Stimulated activated naive CD8-positive, alpha-beta T cell treated with anti-CD3 and anti-CD28 coated beads, Interleukin-15, amount 100 ng/mL, for 72 hours (primary cell): Measurements from ENCODE around the gene WDR64.
"Not testable (repeated sequence)": the region's sequence is repeated elsewhere in the genome, so short reads cannot be mapped to it uniquely, and the experiment has no call there.

Source experiments
- ATAC-seq: fragments of 150-1000 bp; cut with Tn5 transposase; 2 replicates; pipeline ENCODE4 v1.10.0; 2021; ENCODE audit warnings: mild to moderate bottlenecking, moderate library complexity
- DNase-seq, 2 donors: peaks; one replicate each; pipeline ENCODE4 v3.0.0; 2021 to 2022
- H3K27ac Mint-ChIP-seq, 2 donors: one replicate each; pipeline ENCODE4 v1.8.0; 2022; ENCODE audit warnings: mild to moderate bottlenecking in 2 of 2, mixed read lengths in 2 of 2, moderate library complexity in 2 of 2
- H3K27me3 Mint-ChIP-seq: one replicate; pipeline ENCODE4 v1.8.0; 2022; ENCODE audit warnings: mixed read lengths
- H3K4me1 Mint-ChIP-seq: one replicate; pipeline ENCODE4 v1.8.0; 2022; ENCODE audit warnings: mild to moderate bottlenecking, mixed read lengths
- H3K4me3 Mint-ChIP-seq, 2 donors: one replicate each; pipeline ENCODE4 v1.8.0; 2022; ENCODE audit warnings: mild to moderate bottlenecking in 2 of 2, mixed read lengths in 2 of 2, moderate library complexity in 1 of 2
- H3K9me3 Mint-ChIP-seq, 2 donors: one replicate each; pipeline ENCODE4 v1.8.0; 2022; ENCODE audit warnings: mixed read lengths in 2 of 2

The WDR64 gene

GRCh38 chr1:241698177-241698576 is 46.1 kb downstream of the WDR64 start:
- Mint-ChIP-seq H3K4me3 (no peak overlapping the region), H3K9me3 (peaks cover under 1 to 2% of the 10 kb centered on the region in 2 donors), H3K27ac (no peak overlapping the region), H3K27me3 (no peaks in the 10 kb centered on the region), H3K4me1 (no peaks in the 10 kb centered on the region)
- no peak for ATAC-seq
- DNase-seq: no peak

DNA sequence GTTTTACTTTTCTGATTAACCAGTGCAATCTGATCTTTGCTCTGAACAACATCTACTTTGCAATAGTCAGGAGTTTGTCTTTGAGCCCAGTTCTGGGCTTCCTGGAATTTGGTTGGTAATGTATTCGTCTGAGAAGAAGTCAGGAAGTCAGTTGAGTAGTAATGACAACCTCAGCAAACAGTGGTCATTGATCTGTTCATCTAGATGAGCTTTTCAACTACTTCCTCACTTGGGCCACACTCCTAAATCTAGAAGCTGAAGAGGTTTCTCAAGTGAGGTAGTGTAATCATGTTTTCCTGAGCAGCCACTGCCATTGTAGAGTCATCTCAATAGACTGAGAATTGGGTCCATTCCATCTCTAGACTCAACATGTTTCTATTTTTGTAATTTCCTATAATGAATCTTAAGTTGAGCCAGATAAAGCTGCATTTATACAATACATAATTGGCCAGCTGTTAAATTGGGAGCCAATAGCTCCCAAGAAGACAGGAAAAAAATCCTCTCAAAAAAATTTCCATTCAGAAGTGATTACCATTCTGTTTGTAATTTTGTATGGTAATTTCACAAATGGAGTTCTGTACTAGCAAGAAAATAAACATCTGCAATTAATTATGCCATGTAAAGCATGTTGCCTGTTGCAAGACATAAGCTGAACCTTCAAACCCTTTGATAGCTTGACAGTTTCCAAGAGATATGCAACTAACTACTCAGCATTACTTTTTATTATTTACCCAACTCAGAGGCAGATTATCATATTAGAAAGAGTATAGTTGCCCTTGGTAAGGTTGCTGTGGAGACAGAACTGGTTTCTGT is 49.6 kb downstream of the WDR64 start:
- no peak for ATAC-seq
- DNase-seq: no peak

DNA sequence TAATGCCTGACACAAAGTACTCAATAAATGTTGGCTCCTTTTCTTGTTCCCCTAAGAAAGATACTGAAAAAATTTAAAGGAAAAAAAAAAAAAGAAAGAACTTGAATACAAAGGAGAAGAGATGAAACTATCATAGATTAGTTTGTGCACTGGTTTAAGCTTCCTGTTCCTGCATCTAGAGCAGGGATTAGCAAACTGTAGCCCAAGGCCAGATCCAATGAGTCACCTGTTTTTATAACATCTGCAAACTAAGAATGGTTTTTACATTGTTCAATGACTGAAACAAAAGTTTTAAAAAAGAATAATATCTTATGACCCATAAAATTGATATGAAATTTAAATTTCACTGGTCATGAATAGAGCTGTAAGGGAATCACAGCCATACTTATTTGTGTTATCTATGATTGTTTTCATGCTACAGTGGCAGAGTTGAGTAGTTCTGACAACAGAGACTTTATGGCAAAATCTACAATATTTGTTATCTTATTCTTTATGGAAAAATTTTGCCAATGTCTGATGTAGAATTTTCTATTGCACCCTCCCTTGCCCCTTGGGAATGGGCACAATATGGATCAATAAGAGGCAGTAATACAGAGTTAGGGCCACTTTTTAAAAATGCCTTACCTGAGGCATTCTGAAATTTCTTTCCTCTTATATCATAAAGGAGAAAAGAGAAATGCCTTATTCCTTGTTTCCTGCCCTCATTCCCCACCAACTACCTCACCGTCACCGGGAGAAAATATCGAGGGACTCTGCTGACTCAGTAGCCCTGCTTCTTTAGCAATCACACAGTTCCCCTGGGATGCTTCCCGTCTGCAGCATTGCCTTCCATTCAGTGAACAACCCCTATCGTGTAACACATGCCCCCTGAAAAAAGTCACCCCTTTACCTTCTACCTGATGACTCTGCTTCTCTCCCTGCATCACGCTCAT is 50.6 kb downstream of the WDR64 start:
- no peak for ATAC-seq
- Mint-ChIP-seq H3K4me3 (no peak overlapping the region), H3K27ac (no peak overlapping the region), H3K27me3 (no peaks in the 10 kb centered on the region), H3K9me3 (peaks cover 9 to 15% of the 10 kb centered on the region in 2 donors), H3K4me1 (peaks cover 17% of the 10 kb centered on the region)
- DNase-seq: no peak

More for the DNA sequence above, 49.6 kb downstream of the WDR64 start:
- Mint-ChIP-seq H3K27ac (no peak overlapping the region), H3K4me1 (peaks cover 7% of the 10 kb centered on the region), H3K9me3 (peaks cover 9 to 15% of the 10 kb centered on the region in 2 donors), H3K27me3 (no peaks in the 10 kb centered on the region), H3K4me3 (no peak overlapping the region)

DNA sequence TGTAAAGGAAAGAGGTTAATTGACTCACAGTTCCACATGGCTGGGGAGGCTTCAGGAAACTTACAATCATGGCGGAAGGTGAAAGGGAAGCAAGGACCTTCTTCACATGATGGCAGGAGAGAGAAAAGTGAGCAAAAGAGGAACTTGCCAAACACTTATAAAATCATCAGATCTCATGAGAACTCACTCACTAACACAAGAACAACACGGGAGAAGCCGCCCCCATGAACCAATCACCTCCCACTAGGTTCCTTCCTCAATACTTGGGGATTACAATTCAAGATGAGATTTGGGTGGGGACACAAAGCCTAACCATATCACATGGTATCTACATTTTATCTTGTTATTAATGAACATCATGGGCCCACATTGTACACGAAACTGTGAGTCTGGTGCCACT is 51.7 kb downstream of the WDR64 start:
- peaks cover 18% of the 10 kb centered on the region for H3K4me1 Mint-ChIP-seq
- ATAC-seq, H3K27me3 Mint-ChIP-seq, DNase-seq, H3K4me3 Mint-ChIP-seq, H3K27ac Mint-ChIP-seq: not testable (repeated sequence)
- H3K9me3 Mint-ChIP-seq: peaks cover 9 to 15% of the 10 kb centered on the region in 2 donors

DNA sequence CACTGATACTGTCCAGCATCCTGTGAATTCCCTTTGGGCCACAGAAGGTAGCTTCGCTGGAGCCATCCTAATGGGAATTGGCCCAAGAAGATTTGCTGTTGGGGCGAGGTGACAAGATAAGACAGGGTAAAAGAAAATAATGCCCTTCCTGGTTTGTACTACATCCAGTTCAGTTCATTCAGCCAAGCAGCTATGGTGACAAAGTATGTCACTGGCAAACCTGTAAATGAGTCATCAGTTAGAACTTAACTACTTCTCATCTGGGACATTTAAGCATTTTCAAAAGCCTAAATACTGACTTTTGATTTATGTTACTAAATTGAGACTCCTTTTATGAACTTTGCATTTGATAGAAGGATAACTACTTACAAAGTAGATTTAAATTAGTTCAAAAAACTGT is 54.2 kb downstream of the WDR64 start:
- Mint-ChIP-seq H3K4me1 (peaks cover 18% of the 10 kb centered on the region), H3K27me3 (no peaks in the 10 kb centered on the region), H3K4me3 (no peak overlapping the region), H3K9me3 (peaks cover 9 to 15% of the 10 kb centered on the region in 2 donors), H3K27ac (no peak overlapping the region)
- peak; percentile 73 for ATAC-seq
- no peak for DNase-seq

GRCh38 chr1:241706967-241707366 is 54.9 kb downstream of the WDR64 start:
- no peaks in the 10 kb centered on the region for H3K27me3 Mint-ChIP-seq
- H3K27ac Mint-ChIP-seq: peak overlapping the region in 1 of 2 donors; percentile 10
- ATAC-seq (peak; percentile 76), DNase-seq (peak; percentile 5 to 17)
- peak overlapping the region; percentile 8 to 13 for H3K4me3 Mint-ChIP-seq
- peaks cover 9 to 16% of the 10 kb centered on the region in 2 donors for H3K9me3 Mint-ChIP-seq
- peaks cover 18% of the 10 kb centered on the region for H3K4me1 Mint-ChIP-seq

- no peaks in the 10 kb centered on the region for H3K27me3 Mint-ChIP-seq
- peaks cover 9 to 19% of the 10 kb centered on the region in 2 donors for H3K9me3 Mint-ChIP-seq
- DNase-seq (no peak), ATAC-seq (peak; percentile 27)
- peaks cover 18% of the 10 kb centered on the region for H3K4me1 Mint-ChIP-seq
- no peak overlapping the region for H3K27ac Mint-ChIP-seq
- H3K4me3 Mint-ChIP-seq: no peak overlapping the region
Measured at GRCh38 chr1:241707442-241707841, 55.4 kb downstream of the WDR64 start.

DNA sequence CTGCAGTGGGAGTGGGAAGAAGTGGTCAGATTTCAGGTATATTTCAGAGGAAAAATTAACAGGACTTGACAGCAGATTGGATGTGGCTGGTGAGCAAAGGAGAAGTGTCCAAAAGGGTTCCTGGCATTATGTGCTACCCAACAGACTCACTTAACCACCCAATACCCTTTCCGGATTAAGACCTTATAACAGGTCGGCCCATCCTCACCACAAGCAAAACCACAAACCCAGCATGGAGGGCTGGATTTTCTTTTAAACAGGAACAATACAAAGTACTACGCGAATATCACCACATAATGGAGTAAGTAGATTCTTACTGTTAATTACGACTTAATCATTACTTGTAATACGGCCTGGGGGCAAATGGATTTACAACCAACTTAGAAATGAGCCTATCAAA is 59.2 kb downstream of the WDR64 start:
- peaks cover 13% of the 10 kb centered on the region for H3K4me1 Mint-ChIP-seq
- ATAC-seq (no peak), DNase-seq (no peak)
- H3K27ac Mint-ChIP-seq: no peak overlapping the region
- no peak overlapping the region for H3K4me3 Mint-ChIP-seq
- no peaks in the 10 kb centered on the region for H3K27me3 Mint-ChIP-seq
- H3K9me3 Mint-ChIP-seq: peaks cover 0 to 4% of the 10 kb centered on the region in 2 donors

DNA sequence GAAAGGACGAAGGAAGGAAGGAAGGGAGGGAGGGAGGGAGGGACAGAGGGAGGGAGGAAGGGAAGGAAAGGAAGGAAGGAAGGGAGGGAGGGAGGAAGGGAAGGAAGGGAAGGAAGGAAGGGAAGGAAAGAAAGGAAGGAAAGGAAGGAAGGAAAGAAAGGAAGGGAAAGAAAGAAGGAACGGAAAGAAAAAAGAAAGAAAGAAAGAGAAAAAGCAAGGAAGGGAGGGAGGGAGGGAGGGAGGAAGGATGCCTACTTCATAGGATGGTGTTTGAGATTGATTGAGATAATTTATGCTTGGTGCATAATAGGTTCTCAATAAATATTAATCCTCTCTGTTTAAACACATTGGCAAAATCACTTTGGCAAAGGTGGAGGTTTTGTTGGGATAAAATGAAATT is 61.2 kb downstream of the WDR64 start:
- Mint-ChIP-seq H3K9me3 (peaks cover 0 to 4% of the 10 kb centered on the region in 2 donors), H3K27ac (no peak overlapping the region), H3K4me1 (peaks cover 17% of the 10 kb centered on the region), H3K27me3 (no peaks in the 10 kb centered on the region), H3K4me3 (no peak overlapping the region)
- ATAC-seq: no peak
- no peak for DNase-seq

- no peaks in the 10 kb centered on the region for H3K27me3 Mint-ChIP-seq
- peaks cover 20% of the 10 kb centered on the region for H3K4me1 Mint-ChIP-seq
- DNase-seq: no peak
- H3K27ac Mint-ChIP-seq: no peak overlapping the region
- ATAC-seq: no peak
- H3K9me3 Mint-ChIP-seq: peaks cover 0 to 4% of the 10 kb centered on the region in 2 donors
- no peak overlapping the region for H3K4me3 Mint-ChIP-seq
Measured at GRCh38 chr1:241714321-241715218, 62.5 kb downstream of the WDR64 start.

DNA sequence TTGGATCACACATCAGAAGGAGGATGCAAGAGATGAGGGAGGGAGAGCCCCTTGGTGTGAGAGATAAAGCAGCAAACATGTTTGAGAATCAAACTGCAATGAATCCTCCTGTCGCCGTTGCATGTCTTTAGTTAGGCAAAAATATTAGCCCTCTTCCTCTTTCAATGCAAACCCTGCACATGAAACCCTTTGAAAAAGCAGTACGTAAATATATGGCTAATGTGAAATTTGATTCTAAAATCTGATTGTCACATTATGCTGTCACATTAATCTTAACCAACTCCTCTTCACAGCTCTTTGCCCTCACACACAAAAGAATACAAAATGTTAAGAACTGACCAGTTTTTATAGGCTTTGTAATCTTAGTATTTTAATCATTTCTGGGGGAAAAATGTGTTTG is 63.4 kb downstream of the WDR64 start:
- Mint-ChIP-seq H3K27ac (peak overlapping the region in 1 of 2 donors; percentile 36), H3K4me3 (no peak overlapping the region), H3K9me3 (peaks cover 0 to 4% of the 10 kb centered on the region in 2 donors), H3K4me1 (peaks cover 20% of the 10 kb centered on the region), H3K27me3 (no peaks in the 10 kb centered on the region)
- no peak for DNase-seq
- ATAC-seq: no peak

- H3K27me3 Mint-ChIP-seq: no peaks in the 10 kb centered on the region
- no peak for DNase-seq
- peaks cover 0 to 4% of the 10 kb centered on the region in 2 donors for H3K9me3 Mint-ChIP-seq
- H3K4me3 Mint-ChIP-seq: no peak overlapping the region
- H3K27ac Mint-ChIP-seq: no peak overlapping the region
- H3K4me1 Mint-ChIP-seq: peaks cover 20% of the 10 kb centered on the region
- ATAC-seq: no peak
Measured at GRCh38 chr1:241715956-241716355, 63.9 kb downstream of the WDR64 start.

DNA sequence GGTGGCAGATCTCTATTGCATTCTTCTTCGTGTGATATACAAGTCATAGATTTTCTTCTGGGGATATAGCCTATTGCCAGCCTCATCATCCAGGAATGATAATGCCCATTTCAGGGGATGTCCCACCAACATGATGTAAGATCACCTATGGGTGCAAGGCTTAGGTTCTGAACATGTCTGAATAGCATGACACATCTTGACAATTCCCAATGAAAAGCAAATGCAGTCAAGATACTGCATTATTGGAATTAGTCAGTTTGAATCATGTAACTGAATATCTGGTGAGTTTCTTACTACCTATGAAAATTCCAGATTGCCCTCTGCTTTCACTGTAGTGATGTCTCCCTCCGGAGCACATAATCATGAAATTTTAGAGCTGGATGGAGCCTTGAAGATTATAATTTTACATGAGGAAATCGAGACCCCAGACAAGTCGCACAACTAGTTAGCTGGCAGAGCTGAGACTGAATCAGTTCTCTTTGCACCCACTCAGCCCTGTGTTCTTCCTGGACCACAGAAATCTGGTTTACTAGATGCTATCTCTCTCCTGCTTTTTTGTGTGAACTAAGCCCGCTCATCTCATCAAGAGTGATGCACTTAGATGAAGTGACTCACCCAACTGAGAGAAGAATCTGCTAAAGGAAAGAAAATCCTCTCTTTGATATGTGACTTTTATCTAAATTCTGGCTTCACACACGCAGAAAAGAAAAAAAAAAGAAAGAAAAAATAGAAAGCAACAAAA is 65.0 kb downstream of the WDR64 start:
- Mint-ChIP-seq H3K4me1 (peaks cover 20% of the 10 kb centered on the region), H3K27me3 (no peaks in the 10 kb centered on the region), H3K9me3 (peaks cover 0 to 2% of the 10 kb centered on the region in 2 donors), H3K27ac (peak overlapping the region in 1 of 2 donors; percentile 36), H3K4me3 (peak overlapping the region in 1 of 2 donors; percentile 23)
- peak; percentile 14 to 15 for DNase-seq
- ATAC-seq: peak; percentile 89

DNA sequence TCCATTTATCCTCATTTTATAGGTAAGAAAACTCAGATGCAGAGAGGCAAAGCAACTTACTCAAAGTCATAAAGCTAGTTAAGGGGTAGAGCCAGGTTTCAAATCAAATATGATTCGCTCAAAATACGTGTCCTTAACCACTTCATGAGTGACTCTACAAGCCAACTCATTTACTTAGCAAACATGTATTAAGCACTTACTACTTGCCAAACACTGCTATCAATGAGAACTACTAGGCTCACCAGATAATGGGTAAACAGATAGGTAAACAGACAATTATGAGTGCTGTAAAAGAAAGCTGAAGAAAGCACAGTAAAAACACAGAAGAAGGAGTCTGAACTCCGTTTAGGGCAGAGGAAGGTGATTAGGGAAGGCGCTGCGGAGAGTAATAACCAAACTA is 65.9 kb downstream of the WDR64 start:
- Mint-ChIP-seq H3K27ac (no peak overlapping the region), H3K27me3 (no peaks in the 10 kb centered on the region), H3K9me3 (no peaks in the 10 kb centered on the region), H3K4me1 (peaks cover 20% of the 10 kb centered on the region), H3K4me3 (no peak overlapping the region)
- DNase-seq (no peak), ATAC-seq (peak; percentile 54)
